ENCODE measurements around the gene CEP70.

Gene CEP70, protein sequence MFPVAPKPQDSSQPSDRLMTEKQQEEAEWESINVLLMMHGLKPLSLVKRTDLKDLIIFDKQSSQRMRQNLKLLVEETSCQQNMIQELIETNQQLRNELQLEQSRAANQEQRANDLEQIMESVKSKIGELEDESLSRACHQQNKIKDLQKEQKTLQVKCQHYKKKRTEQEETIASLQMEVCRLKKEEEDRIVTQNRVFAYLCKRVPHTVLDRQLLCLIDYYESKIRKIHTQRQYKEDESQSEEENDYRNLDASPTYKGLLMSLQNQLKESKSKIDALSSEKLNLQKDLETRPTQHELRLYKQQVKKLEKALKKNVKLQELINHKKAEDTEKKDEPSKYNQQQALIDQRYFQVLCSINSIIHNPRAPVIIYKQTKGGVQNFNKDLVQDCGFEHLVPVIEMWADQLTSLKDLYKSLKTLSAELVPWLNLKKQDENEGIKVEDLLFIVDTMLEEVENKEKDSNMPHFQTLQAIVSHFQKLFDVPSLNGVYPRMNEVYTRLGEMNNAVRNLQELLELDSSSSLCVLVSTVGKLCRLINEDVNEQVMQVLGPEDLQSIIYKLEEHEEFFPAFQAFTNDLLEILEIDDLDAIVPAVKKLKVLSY

DNA sequence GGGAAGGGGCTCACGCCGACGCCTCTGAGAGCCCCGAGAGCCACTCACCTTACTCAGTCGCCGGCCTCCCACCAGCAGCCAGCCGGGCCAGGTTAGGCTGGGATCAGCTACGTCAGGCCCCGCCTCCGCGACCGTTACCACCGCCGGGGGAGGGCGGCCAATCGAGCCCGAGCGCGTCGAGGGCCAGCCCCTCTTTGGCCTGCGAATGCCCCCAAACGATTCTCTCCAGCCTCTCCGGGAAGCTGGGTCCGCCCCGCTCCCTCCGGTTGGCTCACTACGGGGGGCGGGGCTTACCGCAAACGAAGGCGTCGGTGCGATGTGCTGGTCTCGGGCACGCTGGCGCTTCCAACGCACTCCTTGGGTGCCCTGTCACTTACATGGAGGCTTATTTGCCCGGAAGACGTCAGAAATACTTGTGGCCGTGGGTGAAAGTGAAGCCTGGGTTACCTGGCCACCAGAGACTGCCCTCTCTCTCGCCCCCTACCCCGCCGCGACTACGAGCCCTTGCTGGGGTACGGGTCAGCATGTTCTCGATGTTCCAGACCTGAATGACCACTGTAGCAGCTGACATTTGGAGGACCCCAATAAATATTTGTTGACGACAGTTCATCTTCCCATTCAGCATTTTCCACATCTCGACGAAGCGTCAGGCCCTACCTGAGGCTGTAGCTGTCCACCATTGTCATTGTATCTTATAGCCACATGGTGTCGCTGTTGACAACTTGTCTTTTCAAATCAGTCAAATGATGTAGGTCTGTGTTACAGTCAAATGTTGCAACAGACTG lies at the start of gene CEP70:
Gene CEP70 (minus strand): TSS at position 111 of the 785 bp plus-strand sequence. CDS start 21,333 bp downstream, outside the sequence.
- H3K27ac ChIP-seq: peak within 1 kb of the TSS; percentile 90 to 91
- peak within 1 kb of the TSS; percentile 78 for H3K4me3 ChIP-seq
- TF ChIP-seq, protein P1, sequence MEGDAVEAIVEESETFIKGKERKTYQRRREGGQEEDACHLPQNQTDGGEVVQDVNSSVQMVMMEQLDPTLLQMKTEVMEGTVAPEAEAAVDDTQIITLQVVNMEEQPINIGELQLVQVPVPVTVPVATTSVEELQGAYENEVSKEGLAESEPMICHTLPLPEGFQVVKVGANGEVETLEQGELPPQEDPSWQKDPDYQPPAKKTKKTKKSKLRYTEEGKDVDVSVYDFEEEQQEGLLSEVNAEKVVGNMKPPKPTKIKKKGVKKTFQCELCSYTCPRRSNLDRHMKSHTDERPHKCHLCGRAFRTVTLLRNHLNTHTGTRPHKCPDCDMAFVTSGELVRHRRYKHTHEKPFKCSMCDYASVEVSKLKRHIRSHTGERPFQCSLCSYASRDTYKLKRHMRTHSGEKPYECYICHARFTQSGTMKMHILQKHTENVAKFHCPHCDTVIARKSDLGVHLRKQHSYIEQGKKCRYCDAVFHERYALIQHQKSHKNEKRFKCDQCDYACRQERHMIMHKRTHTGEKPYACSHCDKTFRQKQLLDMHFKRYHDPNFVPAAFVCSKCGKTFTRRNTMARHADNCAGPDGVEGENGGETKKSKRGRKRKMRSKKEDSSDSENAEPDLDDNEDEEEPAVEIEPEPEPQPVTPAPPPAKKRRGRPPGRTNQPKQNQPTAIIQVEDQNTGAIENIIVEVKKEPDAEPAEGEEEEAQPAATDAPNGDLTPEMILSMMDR (IDR thresholded peaks at IDR 0.05): peak; percentile 71
- DNase-seq (ENCODE audit: low spot score): peak; percentile 96

DNA sequence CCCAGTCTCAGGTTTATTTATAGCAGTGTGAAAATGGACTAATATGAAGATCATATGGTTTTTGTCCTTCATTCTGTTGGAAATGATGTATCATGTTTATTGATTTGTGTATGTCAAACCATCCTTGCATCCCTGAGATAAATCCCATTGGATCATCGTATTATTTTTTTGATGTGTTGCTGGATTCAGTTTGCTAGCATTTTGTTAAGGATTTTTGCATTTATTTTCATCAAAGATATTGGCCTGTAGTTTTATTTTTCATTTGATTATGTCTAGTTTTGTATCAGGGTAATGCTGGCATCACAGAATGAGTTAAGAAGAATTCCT lies 48.8 kb upstream of the CEP70 start:
- TF ChIP-seq, protein P1 (IDR thresholded peaks at IDR 0.05): no peak
- Histone ChIP-seq H3K27ac (no peak overlapping the region), H3K4me3 (no peak overlapping the region)
- no peak for DNase-seq (ENCODE audit: low spot score)

DNA sequence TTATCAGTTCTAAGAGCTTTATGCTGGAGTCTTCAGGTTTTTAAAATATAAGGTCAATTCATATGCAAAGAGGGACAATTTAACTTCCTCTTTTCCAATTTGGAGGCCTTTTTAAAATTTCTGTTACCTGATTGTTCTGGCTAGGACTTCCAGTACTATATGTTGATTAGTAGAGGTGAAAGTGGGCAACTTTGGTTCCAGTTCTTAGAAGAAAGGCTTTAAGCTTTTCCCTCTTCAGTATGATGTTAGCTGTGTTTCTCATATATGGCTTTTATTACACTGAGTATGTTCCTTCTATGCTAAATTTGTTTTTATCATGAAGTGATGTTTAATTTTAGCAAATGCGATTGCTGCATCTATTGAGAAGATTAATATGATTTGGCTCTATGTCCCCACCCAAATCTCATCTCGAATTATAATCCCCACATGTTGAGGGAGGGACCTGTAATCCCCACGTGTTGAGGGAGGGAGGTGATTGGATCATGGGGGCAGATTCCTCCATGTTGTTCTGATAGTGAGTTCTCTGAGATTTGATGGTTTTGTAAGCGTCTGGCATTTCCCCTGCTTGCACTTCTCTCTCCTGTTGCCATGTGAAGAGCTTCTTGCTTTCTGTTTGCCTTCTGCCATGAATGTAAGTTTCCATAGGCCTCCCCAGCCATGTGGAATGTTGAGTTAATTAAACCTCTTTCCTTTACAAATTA lies 48.3 kb upstream of the CEP70 start:
- H3K27ac ChIP-seq: no peak overlapping the region
- TF ChIP-seq, protein P1 (IDR thresholded peaks at IDR 0.05): no peak
- no peak overlapping the region for H3K4me3 ChIP-seq
- DNase-seq (ENCODE audit: low spot score): no peak

DNA sequence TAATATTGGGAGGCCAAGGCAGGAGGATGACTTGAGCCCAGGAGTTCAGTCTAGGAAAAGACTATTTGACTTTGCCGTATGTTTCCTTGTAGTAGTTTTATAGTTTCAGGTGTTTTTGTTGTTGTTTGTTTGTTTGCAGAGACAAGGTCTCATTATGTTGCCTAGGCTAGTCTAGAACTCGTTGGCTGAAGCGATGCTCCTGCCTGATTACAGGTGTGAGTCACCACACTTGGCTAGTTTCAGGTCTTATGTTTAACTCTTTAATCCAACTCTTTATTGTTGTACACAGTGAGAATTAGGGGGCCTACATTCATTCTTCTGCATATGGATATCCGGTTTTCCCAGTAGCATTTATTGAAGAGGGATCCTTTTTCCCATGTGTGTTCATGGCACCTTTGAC lies 46.5 kb upstream of the CEP70 start:
- H3K4me3 ChIP-seq: no peak overlapping the region
- TF ChIP-seq, protein P1 (IDR thresholded peaks at IDR 0.05): no peak
- no peak overlapping the region for H3K27ac ChIP-seq
- DNase-seq (ENCODE audit: low spot score): no peak

DNA sequence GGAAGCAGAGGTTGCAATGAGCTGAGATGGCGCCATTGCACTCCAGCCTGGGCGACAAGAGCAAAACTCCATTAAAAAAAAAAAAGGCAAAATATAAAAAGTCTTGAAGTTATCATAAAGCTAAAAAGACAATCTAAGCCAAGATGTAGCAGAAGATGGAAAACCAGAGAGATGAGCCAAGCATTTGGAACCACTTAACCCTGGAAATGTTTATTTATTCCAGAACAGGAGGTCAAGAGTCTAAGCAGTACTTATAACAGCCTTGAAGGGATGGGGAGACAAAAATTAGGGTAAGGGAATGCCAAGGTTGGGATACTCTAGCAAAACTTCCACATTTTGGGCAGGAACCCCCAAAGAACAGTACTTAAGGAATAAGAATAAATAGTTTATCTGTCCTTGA lies 44.6 kb upstream of the CEP70 start:
- TF ChIP-seq, protein P1 (IDR thresholded peaks at IDR 0.05): no peak
- no peak for DNase-seq (ENCODE audit: low spot score)
- no peak overlapping the region for H3K4me3 ChIP-seq
- no peak overlapping the region for H3K27ac ChIP-seq

DNA sequence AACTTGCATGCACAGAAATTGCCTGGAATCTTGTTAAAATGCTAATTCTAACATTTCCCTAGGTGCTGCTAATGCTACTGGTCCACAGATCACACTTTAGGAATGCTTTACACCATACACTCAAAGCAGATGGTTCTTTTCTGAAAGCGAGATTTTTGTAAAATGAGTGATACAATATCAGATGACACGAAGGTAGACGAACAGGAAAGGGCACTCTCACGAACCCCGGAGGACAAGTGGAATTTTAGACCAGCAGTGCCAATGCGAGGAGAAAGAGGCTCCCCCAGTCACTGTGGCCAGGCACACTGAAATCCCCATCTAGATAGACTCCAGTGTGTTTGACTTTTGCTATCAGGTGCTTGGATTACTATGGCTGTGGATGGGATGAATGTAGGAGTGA lies 35.5 kb upstream of the CEP70 start:
- DNase-seq (ENCODE audit: low spot score): no peak
- no peak overlapping the region for H3K4me3 ChIP-seq
- no peak overlapping the region for H3K27ac ChIP-seq
- TF ChIP-seq, protein P1 (IDR thresholded peaks at IDR 0.05): no peak
